ENCODE measurements around the gene C1orf167. TPM values are rescaled to one million over a fixed set of nuclear protein-coding genes. Genes with fewer than 3 reads are reported as not detected.
A peak's percentile ranks its signal among the peaks of the same experiment; 100 is the strongest.

Gene C1orf167
- total and polyA plus RNA-seq, 10 donors: 0.74 to 4.8 (median 0.88) TPM; not detected in 1

DNA sequence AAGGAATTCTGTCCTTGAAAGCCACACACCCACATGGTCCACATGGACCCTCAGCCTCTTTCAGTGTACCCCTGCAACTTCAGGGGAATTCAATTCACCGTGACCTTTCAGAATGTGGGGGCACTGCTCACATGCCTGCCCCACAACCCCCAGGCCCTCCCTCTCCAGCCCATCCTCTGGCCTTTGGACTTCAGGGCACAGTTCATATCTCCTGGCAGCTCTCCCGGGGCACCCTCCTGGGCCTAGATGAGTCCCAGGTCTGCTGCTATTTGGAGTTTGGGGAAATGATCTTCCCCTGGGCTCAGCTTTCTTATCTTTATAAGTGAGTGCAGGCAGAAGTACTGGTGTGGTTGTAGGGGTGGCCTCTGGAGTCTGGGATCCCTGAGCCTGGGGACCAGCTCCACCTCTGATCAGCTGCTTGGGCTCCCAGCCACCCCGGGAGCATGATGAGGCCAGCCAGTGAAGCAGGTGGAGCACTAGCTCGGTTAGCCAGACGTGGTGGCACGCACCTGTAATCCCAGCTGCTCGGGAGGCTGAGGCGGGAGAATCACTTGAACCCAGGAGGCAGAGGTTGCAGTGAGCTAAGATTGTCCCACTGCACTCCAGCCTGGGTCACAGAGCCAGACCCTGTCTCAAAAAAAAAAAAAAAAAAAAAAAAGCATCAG, 15.8 kb downstream of the C1orf167 start:
- no peak for DNase-seq
- H3K27ac ChIP-seq: no peak overlapping the region
- H3K4me1 ChIP-seq: no peaks in the 10 kb centered on the region
- 91 to 96% (median 94%) methylated on average over 3 to 8 of the region's 8 CpGs for WGBS, 5 donors
- TF ChIP-seq POLR2AphosphoS5 (IDR thresholded peaks at IDR 0.05): no peak
- H3K36me3 ChIP-seq: no peaks in the 10 kb centered on the region
- no peak overlapping the region for H3K4me3 ChIP-seq
- H3K9me3 ChIP-seq: no peaks in the 10 kb centered on the region
- H3K27me3 ChIP-seq (replicated peaks in 1 of 7): no peaks in the 10 kb centered on the region
- intact Hi-C loops (cut with DNase I; ENCODE audit: low total_unique reads): no loop called here

GRCh38 chr1:11778336-11778735, 16.3 kb downstream of the C1orf167 start:
- WGBS, 5 donors: 86 to 98% (median 93%) methylated on average over 7 to 9 of the region's 9 CpGs
- intact Hi-C loops (cut with DNase I; ENCODE audit: low total_unique reads): no loop called here
- no peaks in the 10 kb centered on the region for H3K36me3 ChIP-seq
- no peak overlapping the region for H3K4me3 ChIP-seq
- H3K9me3 ChIP-seq: no peaks in the 10 kb centered on the region
- no peaks in the 10 kb centered on the region for H3K4me1 ChIP-seq
- H3K27ac ChIP-seq: no peak overlapping the region
- no peak for DNase-seq
- H3K27me3 ChIP-seq (replicated peaks in 1 of 7): no peaks in the 10 kb centered on the region
- TF ChIP-seq POLR2AphosphoS5 (IDR thresholded peaks at IDR 0.05) (no peak), POLR2A (IDR thresholded peaks at IDR 0.05) (no peak)
- TF ChIP-seq, protein P1, sequence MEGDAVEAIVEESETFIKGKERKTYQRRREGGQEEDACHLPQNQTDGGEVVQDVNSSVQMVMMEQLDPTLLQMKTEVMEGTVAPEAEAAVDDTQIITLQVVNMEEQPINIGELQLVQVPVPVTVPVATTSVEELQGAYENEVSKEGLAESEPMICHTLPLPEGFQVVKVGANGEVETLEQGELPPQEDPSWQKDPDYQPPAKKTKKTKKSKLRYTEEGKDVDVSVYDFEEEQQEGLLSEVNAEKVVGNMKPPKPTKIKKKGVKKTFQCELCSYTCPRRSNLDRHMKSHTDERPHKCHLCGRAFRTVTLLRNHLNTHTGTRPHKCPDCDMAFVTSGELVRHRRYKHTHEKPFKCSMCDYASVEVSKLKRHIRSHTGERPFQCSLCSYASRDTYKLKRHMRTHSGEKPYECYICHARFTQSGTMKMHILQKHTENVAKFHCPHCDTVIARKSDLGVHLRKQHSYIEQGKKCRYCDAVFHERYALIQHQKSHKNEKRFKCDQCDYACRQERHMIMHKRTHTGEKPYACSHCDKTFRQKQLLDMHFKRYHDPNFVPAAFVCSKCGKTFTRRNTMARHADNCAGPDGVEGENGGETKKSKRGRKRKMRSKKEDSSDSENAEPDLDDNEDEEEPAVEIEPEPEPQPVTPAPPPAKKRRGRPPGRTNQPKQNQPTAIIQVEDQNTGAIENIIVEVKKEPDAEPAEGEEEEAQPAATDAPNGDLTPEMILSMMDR (IDR thresholded peaks at IDR 0.05 in 8 of 11, conservative IDR thresholded peaks at IDR 0.05 in 3 of 11): no peak

DNA sequence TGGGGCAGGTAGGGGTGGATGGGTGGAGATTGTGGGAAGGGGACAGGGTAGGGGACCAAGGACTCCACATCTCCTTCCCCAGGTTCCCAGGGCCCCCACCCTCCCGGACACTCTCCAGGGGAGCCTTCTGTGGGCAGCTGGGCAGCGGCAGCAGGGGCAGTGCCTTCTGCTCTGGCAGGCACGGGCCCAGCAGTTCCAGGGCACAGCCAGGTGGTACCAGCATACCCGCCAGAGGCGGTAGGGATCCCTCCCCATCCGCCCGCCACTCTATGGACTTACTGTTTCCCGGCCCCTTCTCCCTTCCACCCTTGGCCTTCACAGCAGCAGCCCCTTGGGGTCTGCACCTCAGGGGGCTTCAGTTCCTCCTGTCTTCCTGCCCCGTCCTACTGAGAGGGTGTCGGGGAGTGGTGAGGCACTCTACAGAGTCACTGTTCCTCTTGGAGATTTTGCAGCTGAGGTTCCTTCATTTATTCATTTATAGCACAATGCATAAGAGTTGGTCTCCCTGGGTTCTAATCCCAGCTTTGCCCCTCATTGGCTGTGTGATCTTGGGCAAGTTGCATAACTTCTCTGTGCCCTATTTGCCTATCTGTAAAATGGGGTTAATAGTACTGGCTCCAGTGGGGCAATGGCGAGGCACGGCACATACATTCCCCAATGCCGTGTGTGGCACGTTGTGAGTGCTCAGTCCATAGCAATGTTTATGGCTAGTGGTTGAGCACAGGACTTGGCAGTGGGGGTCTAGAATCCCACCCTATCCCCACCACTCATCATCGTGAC, 17.0 kb downstream of the C1orf167 start:
- 89 to 93% (median 91%) methylated on average over 12 to 15 of the region's 15 CpGs for WGBS, 5 donors
- no peak overlapping the region for H3K4me3 ChIP-seq
- intact Hi-C loops (cut with DNase I; ENCODE audit: low total_unique reads): no loop called here
- H3K9me3 ChIP-seq: no peaks in the 10 kb centered on the region
- no peaks in the 10 kb centered on the region for H3K27me3 ChIP-seq (replicated peaks in 1 of 7)
- peaks cover 0 to 2% (median under 1%) of the 10 kb centered on the region in 6 donors for H3K4me1 ChIP-seq
- no peak overlapping the region for H3K27ac ChIP-seq
- H3K36me3 ChIP-seq: no peaks in the 10 kb centered on the region
- peak; percentile 54 for DNase-seq
- TF ChIP-seq, protein P1 (IDR thresholded peaks at IDR 0.05 in 8 of 11, conservative IDR thresholded peaks at IDR 0.05 in 3 of 11): no peak
- no peak for TF ChIP-seq POLR2AphosphoS5 (IDR thresholded peaks at IDR 0.05)
- TF ChIP-seq POLR2A (IDR thresholded peaks at IDR 0.05): no peak

DNA sequence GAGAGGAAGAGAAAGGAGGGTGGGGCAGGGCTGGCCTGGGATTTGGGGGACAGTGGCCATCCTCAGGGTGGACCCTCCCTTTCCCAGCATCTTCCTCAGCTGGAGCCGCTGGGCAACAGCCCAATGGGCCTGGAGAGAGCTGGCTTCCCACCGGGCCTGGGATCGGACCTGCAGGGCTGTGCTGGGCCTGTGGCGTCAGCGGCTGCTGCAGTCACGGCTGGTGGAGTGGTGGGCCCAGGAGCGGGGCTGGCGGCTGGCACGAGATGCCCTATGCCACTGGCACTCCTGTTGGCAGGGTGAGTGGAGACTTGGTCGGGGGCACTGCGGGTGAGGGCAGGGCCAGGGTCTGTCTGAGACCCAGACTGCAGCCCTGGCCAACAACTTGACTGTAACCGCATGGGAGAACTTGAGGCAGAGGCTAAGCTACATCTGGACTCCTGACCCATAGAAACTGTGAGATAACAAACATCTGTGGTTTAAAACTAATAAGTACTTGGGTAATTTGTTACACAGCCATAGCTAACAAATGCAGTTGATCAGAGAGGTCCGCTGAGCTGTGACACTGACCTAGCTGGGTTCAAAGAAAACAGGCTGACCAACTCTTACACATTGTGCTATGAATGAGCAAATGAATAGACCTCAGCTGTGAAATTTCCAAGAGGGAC, 17.9 kb downstream of the C1orf167 start:
- H3K36me3 ChIP-seq: no peaks in the 10 kb centered on the region
- 76 to 87% (median 85%) methylated on average over 9 to 13 of the region's 13 CpGs for WGBS, 5 donors
- intact Hi-C loops (cut with DNase I; ENCODE audit: low total_unique reads): no loop called here
- H3K27ac ChIP-seq: no peak overlapping the region
- H3K4me3 ChIP-seq: no peak overlapping the region
- H3K9me3 ChIP-seq: no peaks in the 10 kb centered on the region
- H3K27me3 ChIP-seq (replicated peaks in 1 of 7): no peaks in the 10 kb centered on the region
- TF ChIP-seq POLR2AphosphoS5 (IDR thresholded peaks at IDR 0.05) (no peak), POLR2A (IDR thresholded peaks at IDR 0.05) (no peak)
- TF ChIP-seq, protein P1 (IDR thresholded peaks at IDR 0.05 in 8 of 11, conservative IDR thresholded peaks at IDR 0.05 in 3 of 11): no peak
- H3K4me1 ChIP-seq: peaks cover 6 to 11% (median 8%) of the 10 kb centered on the region in 6 donors
- DNase-seq: peak; percentile 68
